GM23338 (cell line): ENCODE data around the gene MYO7B.

Experiments
- EZH2 ChIP-seq: fragments of 200-600 bp; sonication (generic); IDR thresholded peaks from one replicate; pipeline ENCODE4 v1.8.0; 2017; ENCODE audit warnings: antibody characterized with exemption, mild to moderate bottlenecking, low read depth; ENCODE audit not compliant: unreplicated experiment
- POLR2AphosphoS5 ChIP-seq: IDR thresholded peaks from 2 replicates; pipeline ENCODE4 v1.6.1; 2016; ENCODE audit warnings: antibody characterized with exemption, low read depth
- TF ChIP-seq, protein P1 (sequence below), 2 experiments: fragments of 200-600 bp in 1 of 2; sonication (generic) in 1 of 2; conservative IDR thresholded peaks; 2 replicates each; pipeline versions ENCODE4 v1.5.1 to v1.6.1; 2016 to 2017; ENCODE audit warnings: antibody characterized with exemption in 2 of 2, low read depth in 2 of 2, mild to moderate bottlenecking in 2 of 2, moderate library complexity in 1 of 2

GRCh38 chr2:127670957-127671290 is 135.4 kb downstream of the MYO7B start:
- TF ChIP-seq, protein P1, sequence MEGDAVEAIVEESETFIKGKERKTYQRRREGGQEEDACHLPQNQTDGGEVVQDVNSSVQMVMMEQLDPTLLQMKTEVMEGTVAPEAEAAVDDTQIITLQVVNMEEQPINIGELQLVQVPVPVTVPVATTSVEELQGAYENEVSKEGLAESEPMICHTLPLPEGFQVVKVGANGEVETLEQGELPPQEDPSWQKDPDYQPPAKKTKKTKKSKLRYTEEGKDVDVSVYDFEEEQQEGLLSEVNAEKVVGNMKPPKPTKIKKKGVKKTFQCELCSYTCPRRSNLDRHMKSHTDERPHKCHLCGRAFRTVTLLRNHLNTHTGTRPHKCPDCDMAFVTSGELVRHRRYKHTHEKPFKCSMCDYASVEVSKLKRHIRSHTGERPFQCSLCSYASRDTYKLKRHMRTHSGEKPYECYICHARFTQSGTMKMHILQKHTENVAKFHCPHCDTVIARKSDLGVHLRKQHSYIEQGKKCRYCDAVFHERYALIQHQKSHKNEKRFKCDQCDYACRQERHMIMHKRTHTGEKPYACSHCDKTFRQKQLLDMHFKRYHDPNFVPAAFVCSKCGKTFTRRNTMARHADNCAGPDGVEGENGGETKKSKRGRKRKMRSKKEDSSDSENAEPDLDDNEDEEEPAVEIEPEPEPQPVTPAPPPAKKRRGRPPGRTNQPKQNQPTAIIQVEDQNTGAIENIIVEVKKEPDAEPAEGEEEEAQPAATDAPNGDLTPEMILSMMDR (conservative IDR thresholded peaks at IDR 0.05; ENCODE audit: low read depth in 2 of 2), result no peak
- TF ChIP-seq POLR2AphosphoS5 (no peak), EZH2 (no peak)
